ENCODE results near the gene FES. TPM values are rescaled to one million over a fixed set of nuclear protein-coding genes. Genes with fewer than 3 reads are reported as not detected.

FES gene
- total RNA-seq, 1 donor from 2014 or later, result 3.1 TPM

DNA sequence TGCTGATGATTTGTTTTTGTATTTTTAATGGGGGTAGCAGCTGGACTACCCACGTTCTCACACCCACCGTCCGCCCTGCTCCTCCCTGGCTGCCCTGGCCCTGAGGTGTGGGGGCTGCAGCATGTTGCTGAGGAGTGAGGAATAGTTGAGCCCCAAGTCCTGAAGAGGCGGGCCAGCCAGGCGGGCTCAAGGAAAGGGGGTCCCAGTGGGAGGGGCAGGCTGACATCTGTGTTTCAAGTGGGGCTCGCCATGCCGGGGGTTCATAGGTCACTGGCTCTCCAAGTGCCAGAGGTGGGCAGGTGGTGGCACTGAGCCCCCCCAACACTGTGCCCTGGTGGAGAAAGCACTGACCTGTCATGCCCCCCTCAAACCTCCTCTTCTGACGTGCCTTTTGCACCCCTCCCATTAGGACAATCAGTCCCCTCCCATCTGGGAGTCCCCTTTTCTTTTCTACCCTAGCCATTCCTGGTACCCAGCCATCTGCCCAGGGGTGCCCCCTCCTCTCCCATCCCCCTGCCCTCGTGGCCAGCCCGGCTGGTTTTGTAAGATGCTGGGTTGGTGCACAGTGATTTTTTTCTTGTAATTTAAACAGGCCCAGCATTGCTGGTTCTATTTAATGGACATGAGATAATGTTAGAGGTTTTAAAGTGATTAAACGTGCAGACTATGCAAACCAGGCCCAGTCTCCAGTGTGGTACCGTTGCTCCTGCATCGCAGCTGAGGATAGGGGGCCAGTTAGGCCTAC is 1.4 kb upstream of the FES start:
- TF ChIP-seq, protein P1, sequence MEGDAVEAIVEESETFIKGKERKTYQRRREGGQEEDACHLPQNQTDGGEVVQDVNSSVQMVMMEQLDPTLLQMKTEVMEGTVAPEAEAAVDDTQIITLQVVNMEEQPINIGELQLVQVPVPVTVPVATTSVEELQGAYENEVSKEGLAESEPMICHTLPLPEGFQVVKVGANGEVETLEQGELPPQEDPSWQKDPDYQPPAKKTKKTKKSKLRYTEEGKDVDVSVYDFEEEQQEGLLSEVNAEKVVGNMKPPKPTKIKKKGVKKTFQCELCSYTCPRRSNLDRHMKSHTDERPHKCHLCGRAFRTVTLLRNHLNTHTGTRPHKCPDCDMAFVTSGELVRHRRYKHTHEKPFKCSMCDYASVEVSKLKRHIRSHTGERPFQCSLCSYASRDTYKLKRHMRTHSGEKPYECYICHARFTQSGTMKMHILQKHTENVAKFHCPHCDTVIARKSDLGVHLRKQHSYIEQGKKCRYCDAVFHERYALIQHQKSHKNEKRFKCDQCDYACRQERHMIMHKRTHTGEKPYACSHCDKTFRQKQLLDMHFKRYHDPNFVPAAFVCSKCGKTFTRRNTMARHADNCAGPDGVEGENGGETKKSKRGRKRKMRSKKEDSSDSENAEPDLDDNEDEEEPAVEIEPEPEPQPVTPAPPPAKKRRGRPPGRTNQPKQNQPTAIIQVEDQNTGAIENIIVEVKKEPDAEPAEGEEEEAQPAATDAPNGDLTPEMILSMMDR (conservative IDR thresholded peaks at IDR 0.05), result no peak
- H3K27ac Mint-ChIP-seq, result no peak overlapping the region
- H3K36me3 Mint-ChIP-seq, result no peaks in the 10 kb centered on the region
- no peaks in the 10 kb centered on the region for H3K27me3 Mint-ChIP-seq
- no peaks in the 10 kb centered on the region for H3K9me3 Mint-ChIP-seq
- no peak overlapping the region for H3K4me3 Mint-ChIP-seq
- DNase-seq (ENCODE audit: extremely low spot score, unreplicated experiment), result no peak
- peaks cover 6% of the 10 kb centered on the region for H3K4me1 Mint-ChIP-seq (ENCODE audit: unreplicated experiment)

DNA sequence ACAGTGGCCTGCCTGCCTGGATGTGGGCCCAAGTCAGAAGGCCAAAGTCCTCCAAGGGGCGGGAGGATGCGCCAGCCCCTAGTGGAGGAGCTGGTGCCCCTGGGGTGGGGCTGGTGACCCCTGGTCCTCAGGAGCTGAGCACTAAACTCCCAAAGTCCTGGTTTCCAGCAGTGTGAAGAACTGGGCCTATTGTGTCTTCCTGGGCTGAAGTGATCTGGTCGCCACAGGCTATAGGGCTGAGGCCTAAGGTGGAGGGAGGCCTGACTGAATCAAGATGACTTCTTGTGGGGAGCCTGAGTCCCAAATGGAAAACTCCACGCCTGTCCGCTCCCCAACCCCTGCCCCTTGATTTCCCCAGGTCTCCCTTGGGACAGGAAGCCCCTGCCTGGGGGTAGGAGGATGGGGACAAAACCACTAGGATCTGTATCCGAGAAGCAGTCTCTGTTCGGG is 753 bp upstream of the FES start:
- Mint-ChIP-seq H3K4me1 (ENCODE audit: unreplicated experiment) (peaks cover 6% of the 10 kb centered on the region), H3K4me3 (peak overlapping the region; percentile 14), H3K9me3 (no peaks in the 10 kb centered on the region), H3K27me3 (no peaks in the 10 kb centered on the region), H3K27ac (no peak overlapping the region), H3K36me3 (no peaks in the 10 kb centered on the region)
- no peak for DNase-seq (ENCODE audit: extremely low spot score, unreplicated experiment)
- TF ChIP-seq, protein P1 (conservative IDR thresholded peaks at IDR 0.05), result no peak

DNA sequence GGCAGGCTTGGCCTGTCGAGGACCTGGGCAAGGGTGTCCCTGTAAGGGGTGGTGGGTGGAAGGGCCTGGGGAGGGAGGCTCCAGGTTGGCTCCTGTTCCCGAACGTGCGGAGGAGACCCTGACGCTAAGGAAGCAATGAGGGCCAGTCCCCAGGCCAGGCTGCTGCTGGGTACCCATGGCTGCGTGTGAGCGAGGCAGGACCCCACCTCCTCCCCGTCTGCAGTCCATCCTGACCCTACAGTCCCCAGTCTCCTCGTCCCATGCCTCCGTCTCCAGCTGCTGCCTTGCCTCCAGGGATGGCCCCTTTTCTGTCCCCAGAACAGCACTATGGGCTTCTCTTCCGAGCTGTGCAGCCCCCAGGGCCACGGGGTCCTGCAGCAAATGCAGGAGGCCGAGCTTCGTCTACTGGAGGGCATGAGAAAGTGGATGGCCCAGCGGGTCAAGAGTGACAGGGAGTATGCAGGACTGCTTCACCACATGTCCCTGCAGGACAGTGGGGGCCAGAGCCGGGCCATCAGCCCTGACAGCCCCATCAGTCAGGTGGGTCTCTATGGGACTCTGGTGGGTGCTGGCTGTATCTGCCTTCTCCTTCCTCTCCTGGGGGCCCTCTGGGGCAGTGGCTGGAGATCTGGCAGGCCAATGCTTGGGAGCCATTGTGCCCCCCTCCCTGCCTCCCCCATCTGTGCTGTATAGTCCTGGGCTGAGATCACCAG is 571 bp downstream of the FES start:
- DNase-seq (ENCODE audit: extremely low spot score, unreplicated experiment), result no peak
- Mint-ChIP-seq H3K4me1 (ENCODE audit: unreplicated experiment) (peaks cover 6% of the 10 kb centered on the region), H3K27ac (no peak overlapping the region), H3K36me3 (no peaks in the 10 kb centered on the region), H3K27me3 (no peaks in the 10 kb centered on the region), H3K4me3 (peak overlapping the region; percentile 58), H3K9me3 (no peaks in the 10 kb centered on the region)
- TF ChIP-seq, protein P1 (conservative IDR thresholded peaks at IDR 0.05), result no peak

DNA sequence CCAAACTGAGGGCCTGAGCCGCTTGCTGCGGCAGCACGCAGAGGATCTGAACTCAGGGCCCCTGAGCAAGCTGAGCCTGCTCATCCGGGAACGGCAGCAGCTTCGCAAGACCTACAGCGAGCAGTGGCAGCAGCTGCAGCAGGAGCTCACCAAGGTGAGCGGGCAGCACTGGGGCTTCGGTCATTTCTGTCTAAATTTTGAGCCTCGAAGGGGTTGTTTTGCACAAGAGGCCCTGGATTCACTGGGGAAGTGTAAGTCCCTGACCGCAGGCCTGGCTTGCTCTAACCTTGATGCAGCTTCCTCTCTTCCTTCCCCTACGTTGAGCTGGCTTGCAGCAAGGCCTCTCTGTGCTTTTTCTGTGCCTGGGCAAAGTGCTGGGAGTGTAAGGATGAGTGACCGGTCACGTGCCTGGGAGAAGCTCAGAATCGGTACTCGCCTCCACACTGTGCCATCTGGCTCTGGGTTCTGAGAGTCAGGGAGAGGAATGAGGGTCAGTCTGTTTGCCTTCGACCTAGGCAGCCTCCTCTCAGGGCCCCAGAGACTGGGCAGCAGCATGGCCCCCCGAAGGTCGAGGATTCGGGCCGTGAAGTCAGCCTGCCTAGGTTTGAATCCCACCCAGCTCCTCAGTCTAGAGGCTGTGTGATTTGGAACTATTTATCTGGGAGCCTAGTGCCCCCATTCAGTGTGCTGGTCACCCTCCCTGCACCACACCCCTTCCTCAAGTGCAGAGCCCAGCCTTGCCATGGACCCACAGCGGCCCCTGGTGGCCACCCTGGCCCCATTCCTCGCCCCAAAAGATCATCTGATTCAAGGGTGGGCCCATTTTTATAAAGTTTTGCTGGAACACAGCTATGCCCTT is 1.4 kb downstream of the FES start:
- no peaks in the 10 kb centered on the region for H3K27me3 Mint-ChIP-seq
- H3K4me1 Mint-ChIP-seq (ENCODE audit: unreplicated experiment), result peaks cover 6% of the 10 kb centered on the region
- H3K4me3 Mint-ChIP-seq, result peak overlapping the region; percentile 58
- TF ChIP-seq, protein P1 (conservative IDR thresholded peaks at IDR 0.05), result peak; percentile 99
- peak overlapping the region; percentile 60 for H3K27ac Mint-ChIP-seq
- no peak for DNase-seq (ENCODE audit: extremely low spot score, unreplicated experiment)
- H3K36me3 Mint-ChIP-seq, result no peaks in the 10 kb centered on the region
- H3K9me3 Mint-ChIP-seq, result no peaks in the 10 kb centered on the region

DNA sequence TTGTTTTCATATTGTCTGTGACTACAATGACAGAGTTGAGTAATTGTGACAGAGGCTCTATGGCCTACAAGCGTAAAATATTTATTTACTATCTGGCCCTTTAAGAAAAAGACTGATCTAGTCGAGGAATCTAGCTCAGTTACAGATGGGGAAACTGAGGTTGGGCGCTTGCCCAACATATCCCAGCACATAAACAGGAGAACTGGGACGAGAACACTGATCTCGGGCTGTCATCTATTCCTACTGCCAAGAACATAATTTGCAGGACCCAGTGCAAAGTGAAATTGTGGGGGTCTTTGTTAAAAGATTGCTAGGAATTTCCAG is 1.9 kb downstream of the FES start:
- Mint-ChIP-seq H3K9me3 (no peaks in the 10 kb centered on the region), H3K27me3 (no peaks in the 10 kb centered on the region), H3K4me1 (ENCODE audit: unreplicated experiment) (peaks cover 6% of the 10 kb centered on the region), H3K27ac (peak overlapping the region; percentile 60), H3K36me3 (no peaks in the 10 kb centered on the region), H3K4me3 (no peak overlapping the region)
- TF ChIP-seq, protein P1 (conservative IDR thresholded peaks at IDR 0.05), result peak; percentile 14
- no peak for DNase-seq (ENCODE audit: extremely low spot score, unreplicated experiment)

Data from type B pancreatic cell (in vitro differentiated cells).